ENCODE data around the gene MALL.
"Not testable (repeated sequence)": the region's sequence is repeated elsewhere in the genome, so short reads cannot be mapped to it uniquely, and the experiment has no call there.

GRCh38 chr2:110093924-110094323 lies 21.7 kb downstream of the MALL start:
- not testable (repeated sequence) for TF ChIP-seq EZH2 (IDR thresholded peaks at IDR 0.05; ENCODE audit: borderline replicate concordance, control insufficient read depth, low read depth, low read length); IKZF2 (IDR thresholded peaks at IDR 0.05); PBX3 (IDR thresholded peaks at IDR 0.05; ENCODE audit: insufficient replicate concordance, low read depth, low read length); NR2F1 (conservative IDR thresholded peaks at IDR 0.05); ZNF217 (IDR thresholded peaks at IDR 0.05); POLR2A (IDR thresholded peaks at IDR 0.05; ENCODE audit: low read depth, low read length); CREB1 (IDR thresholded peaks at IDR 0.05; ENCODE audit: low read depth); TARDBP (IDR thresholded peaks at IDR 0.05; ENCODE audit: borderline replicate concordance); ZNF622 (IDR thresholded peaks at IDR 0.05); EP300 (IDR thresholded peaks at IDR 0.05; ENCODE audit: borderline replicate concordance in 1 of 2, control insufficient read depth in 1 of 2, low read depth in 2 of 2, low read length in 2 of 2); HDAC6 (IDR thresholded peaks at IDR 0.05; ENCODE audit: unreplicated experiment); YY1 (IDR thresholded peaks at IDR 0.05; ENCODE audit: low read depth, low read length); FOS (IDR thresholded peaks at IDR 0.05; ENCODE audit: borderline replicate concordance, extremely low read depth, insufficient read length)
- TF ChIP-seq, protein P1, sequence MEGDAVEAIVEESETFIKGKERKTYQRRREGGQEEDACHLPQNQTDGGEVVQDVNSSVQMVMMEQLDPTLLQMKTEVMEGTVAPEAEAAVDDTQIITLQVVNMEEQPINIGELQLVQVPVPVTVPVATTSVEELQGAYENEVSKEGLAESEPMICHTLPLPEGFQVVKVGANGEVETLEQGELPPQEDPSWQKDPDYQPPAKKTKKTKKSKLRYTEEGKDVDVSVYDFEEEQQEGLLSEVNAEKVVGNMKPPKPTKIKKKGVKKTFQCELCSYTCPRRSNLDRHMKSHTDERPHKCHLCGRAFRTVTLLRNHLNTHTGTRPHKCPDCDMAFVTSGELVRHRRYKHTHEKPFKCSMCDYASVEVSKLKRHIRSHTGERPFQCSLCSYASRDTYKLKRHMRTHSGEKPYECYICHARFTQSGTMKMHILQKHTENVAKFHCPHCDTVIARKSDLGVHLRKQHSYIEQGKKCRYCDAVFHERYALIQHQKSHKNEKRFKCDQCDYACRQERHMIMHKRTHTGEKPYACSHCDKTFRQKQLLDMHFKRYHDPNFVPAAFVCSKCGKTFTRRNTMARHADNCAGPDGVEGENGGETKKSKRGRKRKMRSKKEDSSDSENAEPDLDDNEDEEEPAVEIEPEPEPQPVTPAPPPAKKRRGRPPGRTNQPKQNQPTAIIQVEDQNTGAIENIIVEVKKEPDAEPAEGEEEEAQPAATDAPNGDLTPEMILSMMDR (IDR thresholded peaks at IDR 0.05 in 2 of 3, conservative IDR thresholded peaks at IDR 0.05 in 1 of 3; ENCODE audit: control insufficient read depth in 2 of 3, extremely low read depth in 1 of 3, insufficient read depth in 1 of 3, low read depth in 3 of 3, low read length in 3 of 3) = not testable (repeated sequence)
